Astrocyte (in vitro differentiated cells and primary cell): ENCODE measurements around the gene ABCB8. TPM values are rescaled to one million over a fixed set of nuclear protein-coding genes. Genes with fewer than 3 reads are reported as not detected.

ENCODE experiments used
- DNase-seq: peaks from one replicate; pipeline ENCODE4 v3.0.0-alpha.2; 2010; ENCODE audit warnings: low read depth
- FAIRE-seq: peaks from 2 replicates; lab custom pipeline; 2011; peaks lifted over from hg19 to GRCh38; lab: Jason Lieb, UNC
- H2AFZ ChIP-seq: 2 replicates; pipeline ENCODE4 v1.6.0; 2012; ENCODE audit warnings: low read depth, low read length, inconsistent platforms
- H3K27ac ChIP-seq: 2 replicates; pipeline ENCODE4 v1.5.1; 2011; ENCODE audit warnings: low read depth, low read length, inconsistent platforms
- H3K27me3 ChIP-seq: 2 replicates; pipeline ENCODE4 v1.6.0; 2011; ENCODE audit warnings: low read length, inconsistent platforms; ENCODE audit not compliant: insufficient read depth
- H3K36me3 ChIP-seq: 2 replicates; pipeline ENCODE4 v1.5.1; 2011; ENCODE audit warnings: low read length, inconsistent platforms; ENCODE audit not compliant: insufficient read depth
- H3K4me1 ChIP-seq: 2 replicates; pipeline ENCODE4 v1.5.1; 2011; ENCODE audit warnings: low read length, inconsistent platforms; ENCODE audit not compliant: insufficient read depth
- H3K4me2 ChIP-seq: 2 replicates; pipeline ENCODE4 v1.6.0; 2012; ENCODE audit warnings: low read length, inconsistent platforms
- H3K4me3 ChIP-seq: 2 replicates; pipeline ENCODE4 v1.5.1; 2011; ENCODE audit warnings: low read depth, mild to moderate bottlenecking, low read length, inconsistent platforms; ENCODE audit not compliant: insufficient read depth
- H3K79me2 ChIP-seq: 2 replicates; pipeline ENCODE4 v1.6.0; 2012; ENCODE audit warnings: mild to moderate bottlenecking, low read length, inconsistent platforms; ENCODE audit not compliant: insufficient read depth
- H3K9ac ChIP-seq: 2 replicates; pipeline ENCODE4 v1.6.0; 2012; ENCODE audit warnings: mild to moderate bottlenecking, low read length, inconsistent platforms
- H3K9me3 ChIP-seq: 2 replicates; pipeline ENCODE4 v1.5.1; 2012; ENCODE audit warnings: low read depth, mild to moderate bottlenecking, low read length, inconsistent platforms; ENCODE audit not compliant: insufficient read depth
- H4K20me1 ChIP-seq: 2 replicates; pipeline ENCODE4 v1.6.0; 2012; ENCODE audit warnings: low read length, inconsistent platforms; ENCODE audit not compliant: insufficient read depth
- H3K27ac Mint-ChIP-seq: one replicate; pipeline ENCODE4 v1.8.0; 2021; ENCODE audit warnings: mild to moderate bottlenecking, mixed read lengths; ENCODE audit not compliant: unreplicated experiment
- H3K27me3 Mint-ChIP-seq: one replicate; pipeline ENCODE4 v1.8.0; 2021; ENCODE audit warnings: low read depth, mixed read lengths; ENCODE audit not compliant: unreplicated experiment
- H3K36me3 Mint-ChIP-seq: one replicate; pipeline ENCODE4 v1.8.0; 2021; ENCODE audit warnings: low read depth, mixed read lengths; ENCODE audit not compliant: unreplicated experiment
- H3K4me1 Mint-ChIP-seq: one replicate; pipeline ENCODE4 v1.8.0; 2021; ENCODE audit warnings: low read depth, mixed read lengths; ENCODE audit not compliant: unreplicated experiment
- H3K4me3 Mint-ChIP-seq: one replicate; pipeline ENCODE4 v1.8.0; 2021; ENCODE audit warnings: mild to moderate bottlenecking, moderate library complexity, mixed read lengths; ENCODE audit not compliant: unreplicated experiment
- H3K9me3 Mint-ChIP-seq: one replicate; pipeline ENCODE4 v1.8.0; 2021; ENCODE audit warnings: mild to moderate bottlenecking, mixed read lengths; ENCODE audit not compliant: unreplicated experiment
- EZH2 ChIP-seq: IDR thresholded peaks from 2 replicates; pipeline ENCODE4 v1.6.1; 2012; ENCODE audit warnings: mild to moderate bottlenecking, low read length, inconsistent platforms; ENCODE audit not compliant: insufficient read depth
- total RNA-seq: library from RNA; stranded (reverse); gene quantifications from 2 replicates; pipeline ENCODE4 v1.2.1, GENCODE V29; 2021
- TF ChIP-seq, protein P1 (sequence below): IDR thresholded peaks from 2 replicates; pipeline ENCODE4 v1.5.1; 2011; ENCODE audit warnings: low read depth, mild to moderate bottlenecking, inconsistent platforms, low read length, moderate library complexity; ENCODE audit not compliant: insufficient read depth

Gene ABCB8
- total RNA-seq, 1 donor from 2014 or later = 53.3 TPM

DNA sequence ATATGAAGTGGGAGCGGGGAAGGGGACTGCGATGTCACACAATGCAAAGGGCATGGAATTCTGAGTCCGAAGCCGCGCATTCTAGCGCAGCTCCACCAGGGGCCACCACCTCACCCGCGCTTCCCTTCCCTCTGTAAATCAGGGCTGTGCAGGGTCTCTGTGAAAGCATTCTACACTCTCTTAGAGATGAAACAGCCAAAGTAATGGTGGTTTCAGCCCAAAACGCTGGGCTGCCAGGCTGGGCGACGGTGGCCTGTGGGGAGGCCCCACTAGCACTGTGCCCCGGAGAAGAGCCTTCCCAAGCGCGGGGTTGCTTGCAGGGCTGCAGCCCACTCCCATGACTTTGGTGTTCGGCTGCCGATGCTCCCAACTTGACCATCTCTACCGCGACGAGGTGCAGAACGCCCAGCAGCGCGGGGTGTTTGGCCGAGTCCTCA, 15.3 kb upstream of the ABCB8 start:
- H3K27ac ChIP-seq = no peak overlapping the region
- Mint-ChIP-seq H3K4me3 (no peak overlapping the region), H3K27me3 (peaks cover 43% of the 10 kb centered on the region), H3K27ac (no peak overlapping the region), H3K9me3 (peaks cover 2% of the 10 kb centered on the region), H3K4me1 (peaks cover 15% of the 10 kb centered on the region), H3K36me3 (peaks cover 12% of the 10 kb centered on the region)
- DNase-seq (no peak), FAIRE-seq (no peak)
- H3K79me2 ChIP-seq = no peaks in the 10 kb centered on the region
- peak overlapping the region; percentile 86 for H3K4me2 ChIP-seq
- H3K4me1 ChIP-seq = peaks cover 13% of the 10 kb centered on the region
- no peaks in the 10 kb centered on the region for H3K36me3 ChIP-seq
- TF ChIP-seq EZH2 = no peak
- TF ChIP-seq, protein P1, sequence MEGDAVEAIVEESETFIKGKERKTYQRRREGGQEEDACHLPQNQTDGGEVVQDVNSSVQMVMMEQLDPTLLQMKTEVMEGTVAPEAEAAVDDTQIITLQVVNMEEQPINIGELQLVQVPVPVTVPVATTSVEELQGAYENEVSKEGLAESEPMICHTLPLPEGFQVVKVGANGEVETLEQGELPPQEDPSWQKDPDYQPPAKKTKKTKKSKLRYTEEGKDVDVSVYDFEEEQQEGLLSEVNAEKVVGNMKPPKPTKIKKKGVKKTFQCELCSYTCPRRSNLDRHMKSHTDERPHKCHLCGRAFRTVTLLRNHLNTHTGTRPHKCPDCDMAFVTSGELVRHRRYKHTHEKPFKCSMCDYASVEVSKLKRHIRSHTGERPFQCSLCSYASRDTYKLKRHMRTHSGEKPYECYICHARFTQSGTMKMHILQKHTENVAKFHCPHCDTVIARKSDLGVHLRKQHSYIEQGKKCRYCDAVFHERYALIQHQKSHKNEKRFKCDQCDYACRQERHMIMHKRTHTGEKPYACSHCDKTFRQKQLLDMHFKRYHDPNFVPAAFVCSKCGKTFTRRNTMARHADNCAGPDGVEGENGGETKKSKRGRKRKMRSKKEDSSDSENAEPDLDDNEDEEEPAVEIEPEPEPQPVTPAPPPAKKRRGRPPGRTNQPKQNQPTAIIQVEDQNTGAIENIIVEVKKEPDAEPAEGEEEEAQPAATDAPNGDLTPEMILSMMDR = peak; percentile 54
- peaks cover 11% of the 10 kb centered on the region for H3K27me3 ChIP-seq
- no peaks in the 10 kb centered on the region for H4K20me1 ChIP-seq
- H2AFZ ChIP-seq = peak overlapping the region; percentile 50
- H3K4me3 ChIP-seq = no peak overlapping the region
- H3K9ac ChIP-seq = no peak overlapping the region
- no peaks in the 10 kb centered on the region for H3K9me3 ChIP-seq

DNA sequence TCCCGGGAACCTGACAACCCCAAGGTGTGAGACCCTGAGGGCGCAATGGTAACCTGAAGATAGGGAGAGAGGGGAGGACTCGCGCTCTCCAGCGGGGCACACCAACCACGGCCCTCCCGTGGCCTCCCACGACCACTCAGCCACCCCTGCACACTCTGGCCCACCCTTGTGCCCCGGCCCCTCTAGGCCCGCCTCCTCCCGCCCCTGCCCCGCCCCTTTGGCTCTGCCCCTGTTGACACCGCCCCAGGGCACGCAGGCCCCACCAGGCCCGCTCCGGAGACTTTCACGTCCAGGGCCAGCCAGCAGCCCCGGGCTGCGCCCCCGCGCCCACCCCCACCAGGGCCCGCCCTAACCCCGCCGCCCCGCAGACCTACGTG, 14.9 kb upstream of the ABCB8 start:
- no peaks in the 10 kb centered on the region for H4K20me1 ChIP-seq
- FAIRE-seq (no peak), DNase-seq (no peak)
- Mint-ChIP-seq H3K27me3 (peaks cover 44% of the 10 kb centered on the region), H3K4me1 (peaks cover 15% of the 10 kb centered on the region), H3K27ac (no peak overlapping the region), H3K36me3 (peaks cover 12% of the 10 kb centered on the region), H3K4me3 (no peak overlapping the region), H3K9me3 (peaks cover 2% of the 10 kb centered on the region)
- peak overlapping the region; percentile 86 for H3K4me2 ChIP-seq
- no peaks in the 10 kb centered on the region for H3K36me3 ChIP-seq
- peak overlapping the region; percentile 94 for H2AFZ ChIP-seq
- no peak overlapping the region for H3K9ac ChIP-seq
- peaks cover 17% of the 10 kb centered on the region for H3K4me1 ChIP-seq
- peaks cover 12% of the 10 kb centered on the region for H3K27me3 ChIP-seq
- no peak overlapping the region for H3K4me3 ChIP-seq
- no peak overlapping the region for H3K27ac ChIP-seq
- H3K79me2 ChIP-seq = no peaks in the 10 kb centered on the region
- TF ChIP-seq, protein P1 = no peak
- no peak for TF ChIP-seq EZH2
- H3K9me3 ChIP-seq = no peaks in the 10 kb centered on the region

DNA sequence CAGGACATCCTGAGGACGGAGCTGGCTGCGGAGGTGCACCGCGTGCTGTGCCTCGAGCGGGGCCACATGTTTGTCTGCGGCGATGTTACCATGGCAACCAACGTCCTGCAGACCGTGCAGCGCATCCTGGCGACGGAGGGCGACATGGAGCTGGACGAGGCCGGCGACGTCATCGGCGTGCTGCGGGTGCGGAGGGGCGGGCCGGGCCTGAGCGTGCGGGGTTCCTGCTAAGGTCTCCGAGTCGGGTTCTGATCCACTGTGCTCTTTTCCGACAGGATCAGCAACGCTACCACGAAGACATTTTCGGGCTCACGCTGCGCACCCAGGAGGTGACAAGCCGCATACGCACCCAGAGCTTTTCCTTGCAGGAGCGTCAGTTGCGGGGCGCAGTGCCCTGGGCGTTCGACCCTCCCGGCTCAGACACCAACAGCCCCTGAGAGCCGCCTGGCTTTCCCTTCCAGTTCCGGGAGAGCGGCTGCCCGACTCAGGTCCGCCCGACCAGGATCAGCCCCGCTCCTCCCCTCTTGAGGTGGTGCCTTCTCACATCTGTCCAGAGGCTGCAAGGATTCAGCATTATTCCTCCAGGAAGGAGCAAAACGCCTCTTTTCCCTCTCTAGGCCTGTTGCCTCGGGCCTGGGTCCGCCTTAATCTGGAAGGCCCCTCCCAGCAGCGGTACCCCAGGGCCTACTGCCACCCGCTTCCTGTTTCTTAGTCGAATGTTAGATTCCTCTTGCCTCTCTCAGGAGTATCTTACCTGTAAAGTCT, 14.3 kb upstream of the ABCB8 start:
- Histone ChIP-seq H3K27ac (no peak overlapping the region), H3K4me3 (peak overlapping the region; percentile 55), H3K4me2 (peak overlapping the region; percentile 86), H3K79me2 (no peaks in the 10 kb centered on the region), H3K9ac (peak overlapping the region; percentile 53), H4K20me1 (no peaks in the 10 kb centered on the region), H3K27me3 (peaks cover 14% of the 10 kb centered on the region), H3K9me3 (no peaks in the 10 kb centered on the region), H3K36me3 (no peaks in the 10 kb centered on the region), H3K4me1 (peaks cover 22% of the 10 kb centered on the region), H2AFZ (peak overlapping the region; percentile 94)
- TF ChIP-seq, protein P1 = no peak
- peak; percentile 65 for TF ChIP-seq EZH2
- peak; percentile 44 for DNase-seq
- peaks cover 47% of the 10 kb centered on the region for H3K27me3 Mint-ChIP-seq
- peaks cover 2% of the 10 kb centered on the region for H3K9me3 Mint-ChIP-seq
- no peak overlapping the region for H3K27ac Mint-ChIP-seq
- peaks cover 12% of the 10 kb centered on the region for H3K36me3 Mint-ChIP-seq
- no peak overlapping the region for H3K4me3 Mint-ChIP-seq
- no peak for FAIRE-seq
- peaks cover 15% of the 10 kb centered on the region for H3K4me1 Mint-ChIP-seq
